HG03064 (cell line): ENCODE results near the gene CEBPB.
"Not testable (repeated sequence)": the region's sequence is repeated elsewhere in the genome, so short reads cannot be mapped to it uniquely, and the experiment has no call there.

Source experiments
- ATAC-seq: cut with Tn5 transposase; IDR thresholded peaks from one replicate; pipeline ENCODE4 v1.9.1; 2021; ENCODE audit warnings: low read depth; ENCODE audit not compliant: unreplicated experiment

Gene CEBPB

GRCh38 chr20:50190251-50191064 is at the start of gene CEBPB:
CEBPB (plus strand) TSS chr20:50190830; CDS start chr20:50191034, 204 bp downstream.
- no peak for ATAC-seq

- ATAC-seq = no peak
These were observed 49.5 kb upstream of the CEBPB start for GRCh38 chr20:50141018-50141675.

DNA sequence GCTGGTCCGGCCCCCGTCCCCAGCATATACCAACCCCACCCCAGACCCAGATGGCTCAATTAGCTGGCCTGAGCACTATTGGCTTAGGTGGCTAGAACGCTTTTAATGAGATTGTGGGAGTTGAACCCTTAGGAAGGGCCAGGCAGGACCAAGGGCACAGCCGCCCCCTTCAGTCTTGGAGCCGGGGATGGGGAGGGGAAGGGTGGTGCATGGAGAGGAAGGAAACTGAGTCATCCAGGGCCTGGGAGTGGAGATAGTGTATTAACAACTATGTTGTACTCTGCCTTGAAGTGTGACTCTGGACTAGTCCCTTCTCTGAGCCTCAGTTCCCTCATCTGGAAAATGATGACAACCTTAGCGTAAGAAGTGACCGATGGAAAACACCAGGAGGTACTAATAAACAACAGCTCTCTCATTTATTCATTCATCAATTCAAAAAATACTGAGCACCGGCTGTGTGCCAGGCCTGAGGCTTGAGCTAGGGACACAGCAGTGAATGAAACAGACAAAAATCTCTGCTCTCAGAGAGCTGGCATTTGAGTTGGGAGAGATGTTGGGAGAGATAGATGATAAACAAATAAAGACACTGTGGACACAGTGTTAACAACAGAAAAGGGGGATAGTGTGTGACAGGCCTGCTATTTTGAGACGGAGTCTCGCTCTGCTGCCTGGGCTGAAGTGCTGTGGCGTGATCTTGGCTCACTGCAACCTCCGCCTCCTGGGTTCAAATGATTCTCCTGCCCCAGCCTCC is 48.6 kb upstream of the CEBPB start:
- no peak for ATAC-seq

DNA sequence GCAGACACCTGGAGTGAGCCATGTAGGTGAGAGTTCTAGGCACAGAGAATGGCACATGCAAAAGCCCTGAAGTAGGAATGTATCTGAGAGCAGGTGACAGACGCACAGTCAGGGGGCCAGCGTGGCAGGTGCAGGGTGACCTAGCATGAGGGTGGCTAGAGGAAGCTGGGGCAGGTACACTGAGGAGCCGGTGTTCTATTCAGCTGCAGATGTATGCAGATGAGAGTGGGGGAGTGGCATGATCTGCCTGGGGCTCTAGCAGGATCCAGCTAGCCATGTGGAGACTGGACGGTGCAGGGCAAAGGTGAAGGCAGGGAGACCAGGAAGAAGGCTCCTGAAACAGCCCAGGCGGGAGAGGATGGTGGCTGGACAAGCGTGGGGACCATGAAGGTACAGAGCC is 47.8 kb upstream of the CEBPB start:
- no peak for ATAC-seq

DNA sequence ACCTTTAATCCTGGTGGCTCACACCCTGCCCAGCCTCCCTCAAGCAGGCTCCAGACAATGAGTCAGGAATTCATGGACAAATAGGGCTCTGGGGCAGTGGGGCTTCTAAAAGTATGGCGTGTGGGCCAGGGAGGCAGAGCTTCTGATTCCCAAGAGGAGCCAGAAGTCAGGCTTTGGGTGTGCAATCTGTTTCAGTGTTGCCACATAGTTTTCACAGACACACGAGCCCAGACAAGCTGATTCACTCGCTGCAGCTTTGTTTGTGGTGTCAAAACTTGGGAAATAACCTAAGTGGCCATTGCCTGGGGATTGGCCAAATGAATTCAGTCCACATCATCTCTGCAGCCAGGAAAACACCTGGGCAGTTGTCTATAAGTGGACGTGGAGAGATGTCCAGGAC is 46.3 kb upstream of the CEBPB start:
- no peak for ATAC-seq

- ATAC-seq = no peak
These were observed 45.1 kb upstream of the CEBPB start for GRCh38 chr20:50145566-50145965.

GRCh38 chr20:50146214-50146613 is 44.4 kb upstream of the CEBPB start:
- no peak for ATAC-seq

- ATAC-seq = no peak
These were observed 43.6 kb upstream of the CEBPB start for GRCh38 chr20:50146732-50147662.

DNA sequence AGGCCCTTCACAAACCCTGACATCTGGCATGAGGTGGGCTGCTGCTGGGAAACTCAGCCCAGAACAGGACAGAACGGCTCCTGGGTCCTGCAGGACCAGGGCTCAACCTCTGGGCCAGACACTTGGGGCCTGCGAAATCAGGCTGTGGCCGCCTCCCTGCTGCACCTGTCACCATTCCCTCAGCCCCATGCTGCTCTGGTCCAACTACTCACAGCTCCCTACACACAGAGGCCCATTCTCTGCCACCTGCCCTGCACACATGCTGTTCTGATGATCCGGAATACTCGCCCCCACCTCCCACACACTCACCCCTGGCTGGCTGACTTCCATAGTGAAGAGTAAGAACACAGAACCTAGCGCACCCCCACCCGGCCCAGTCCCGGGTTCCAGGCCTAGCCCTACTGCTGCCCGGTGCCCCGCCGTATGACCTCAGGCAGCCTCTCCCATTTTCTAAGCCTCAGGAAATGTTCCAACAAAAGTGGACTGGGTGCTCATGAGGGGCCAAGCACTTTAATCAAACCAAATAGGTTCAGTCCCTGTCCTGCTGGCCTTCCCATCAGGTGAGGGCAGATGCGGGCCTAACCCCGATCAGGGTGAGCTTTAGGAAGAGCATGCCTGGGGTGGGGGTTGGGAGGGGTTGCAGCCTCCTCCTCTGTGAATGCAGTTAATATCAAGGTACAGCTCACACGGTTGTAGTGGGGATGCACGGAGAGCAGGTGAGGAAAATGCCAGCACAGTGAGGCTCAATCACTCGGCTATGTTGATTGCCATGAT is 41.0 kb upstream of the CEBPB start:
- ATAC-seq = no peak

DNA sequence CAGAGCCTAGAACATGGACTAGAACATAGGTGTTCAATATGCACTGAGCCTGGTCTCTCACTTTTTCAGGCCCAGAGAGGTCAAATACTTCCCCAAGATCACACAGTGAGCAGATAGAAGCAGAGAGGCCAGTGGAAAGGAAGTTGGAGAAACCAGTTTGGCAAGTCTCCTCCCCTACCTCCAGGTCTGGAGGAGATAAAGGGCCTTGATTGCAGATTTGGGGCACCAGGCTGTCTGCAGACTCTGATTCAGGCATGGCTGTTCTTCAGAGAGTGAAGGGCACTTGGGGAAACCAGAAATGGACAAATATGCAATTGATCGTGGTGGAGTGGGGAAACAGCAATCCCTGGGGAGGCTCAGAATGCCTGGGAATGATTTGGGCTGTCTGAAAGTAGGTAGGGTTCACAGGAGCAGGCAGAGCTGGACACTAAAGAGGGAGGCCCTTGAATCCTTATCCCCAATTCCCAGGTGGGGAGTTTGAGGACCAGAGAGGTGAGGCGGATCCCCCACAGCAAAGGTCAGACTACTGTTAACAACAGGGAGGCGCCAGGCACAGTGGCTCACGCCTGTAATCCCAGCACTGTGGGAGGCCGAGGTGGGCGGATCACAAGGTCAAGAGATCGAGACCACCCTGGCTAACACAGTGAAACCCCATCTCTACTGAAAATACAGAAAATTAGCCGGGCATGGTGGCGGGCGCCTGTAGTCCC is 39.4 kb upstream of the CEBPB start:
- ATAC-seq = no peak

GRCh38 chr20:50152394-50153152 is 38.1 kb upstream of the CEBPB start:
- ATAC-seq = no peak

GRCh38 chr20:50153153-50153499 is 37.5 kb upstream of the CEBPB start:
- ATAC-seq = peak; percentile 7

- ATAC-seq = peak; percentile 90
These were observed 36.9 kb upstream of the CEBPB start, which contains the start of gene PEDS1 for GRCh38 chr20:50153500-50154377. PEDS1 (minus strand) TSS chr20:50153723; CDS start chr20:50153637, 86 bp downstream.

GRCh38 chr20:50161494-50161893 is 29.1 kb upstream of the CEBPB start:
- ATAC-seq = not testable (repeated sequence)

DNA sequence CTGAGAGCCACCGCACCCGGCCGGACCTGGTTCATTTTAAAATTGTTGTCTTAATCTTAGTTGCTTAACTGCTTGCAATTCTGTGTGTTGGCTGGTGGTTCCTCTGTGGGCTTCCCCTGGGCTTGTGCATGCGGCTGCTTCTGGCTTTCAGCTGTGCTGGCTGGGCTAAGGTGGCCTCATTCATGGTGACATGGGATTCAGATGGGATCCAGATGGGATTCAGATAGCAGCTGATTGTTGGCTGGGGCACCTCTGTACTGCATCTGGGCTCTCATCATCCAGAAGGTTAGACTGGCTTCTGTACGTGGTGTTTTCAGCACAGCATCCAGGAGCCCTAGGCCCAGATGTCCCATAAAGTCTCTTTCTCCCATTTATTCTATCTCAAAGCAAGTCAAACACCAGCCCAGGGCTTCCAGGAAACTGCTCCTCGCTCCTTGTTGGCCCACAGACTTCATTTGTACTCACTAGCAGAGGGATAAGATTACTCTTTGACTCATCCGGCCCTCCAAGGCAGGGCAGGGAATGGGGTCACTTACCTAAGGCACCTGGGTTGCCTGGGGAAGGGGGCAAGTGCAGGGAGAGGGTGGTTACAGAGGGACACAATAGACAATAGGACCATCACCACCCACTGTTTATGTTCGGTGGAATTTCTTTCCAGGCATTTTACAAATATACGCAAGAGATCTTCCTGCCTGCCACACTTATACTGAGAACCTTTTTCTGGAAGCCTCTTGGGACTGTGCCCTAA is 26.9 kb upstream of the CEBPB start:
- no peak for ATAC-seq
